Kidney (tissue), 14 donors: ENCODE results near the gene CPXM2. TPM values are rescaled to one million over a fixed set of nuclear protein-coding genes. Genes with fewer than 3 reads are reported as not detected.

Experiments
- DNase-seq, 5 donors: peaks; one replicate each; pipeline ENCODE4 v3.0.0-alpha.2; 2013 to 2020
- FAIRE-seq: peaks from 2 replicates; lab custom pipeline; 2012; peaks lifted over from hg19 to GRCh38; lab: Jason Lieb, UNC
- H3K27ac ChIP-seq, 2 donors: one replicate each; pipeline ENCODE4 v1.7.0; 2013; ENCODE audit warnings: low read depth in 2 of 2, low read length in 2 of 2, inconsistent platforms in 1 of 2
- H3K27me3 ChIP-seq: one replicate; pipeline ENCODE4 v1.7.1; 2013; ENCODE audit warnings: low read length, inconsistent platforms; ENCODE audit not compliant: control insufficient read depth, insufficient read depth
- H3K36me3 ChIP-seq, 3 donors: one replicate each; pipeline versions ENCODE4 v1.7.0 to v1.7.1; 2013; ENCODE audit warnings: low read length in 3 of 3, control low read depth in 1 of 3, inconsistent platforms in 1 of 3; ENCODE audit not compliant: insufficient read depth in 3 of 3, control insufficient read depth in 2 of 3
- H3K4me1 ChIP-seq, 3 donors: one replicate each; pipeline versions ENCODE4 v1.7.0 to v1.7.1; 2013; ENCODE audit warnings: low read length in 3 of 3, inconsistent platforms in 1 of 3, low read depth in 1 of 3; ENCODE audit not compliant: control insufficient read depth in 2 of 3, insufficient read depth in 2 of 3
- H3K4me3 ChIP-seq, 3 donors: one replicate each; pipeline versions ENCODE4 v1.7.0 to v1.8.1; 2013; ENCODE audit warnings: low read length in 3 of 3, control low read depth in 1 of 3, inconsistent platforms in 1 of 3
- H3K9ac ChIP-seq, 3 donors: one replicate each; pipeline versions ENCODE4 v1.7.0 to v1.7.1; 2013; ENCODE audit warnings: low read length in 3 of 3, control low read depth in 1 of 3, inconsistent platforms in 1 of 3
- H3K9me3 ChIP-seq, 3 donors: one replicate each; pipeline versions ENCODE4 v1.7.0 to v1.7.1; 2013; ENCODE audit warnings: low read length in 3 of 3, control low read depth in 1 of 3, inconsistent platforms in 1 of 3; ENCODE audit not compliant: control insufficient read depth in 2 of 3, insufficient read depth in 1 of 3
- intact Hi-C: fragments of 100-400 bp; cut with DNase I; formaldehyde crosslinking; loops from one replicate; pipeline ENCODE4 v1.11.1; 2022
- polyA plus RNA-seq: library from polyadenylated mRNA; stranded (reverse); fragments of 350-450 nt; fragmentation: Illumina TruSeq; extraction: RNeasy Lipid Tissue Mini Kit (QIAGEN cat#74804); gene quantifications from one replicate; pipeline ENCODE4 v1.2.3, GENCODE V29; 2014; ENCODE audit warnings: low read depth, low replicate concordance; ENCODE audit not compliant: insufficient read depth
- total RNA-seq: library from RNA; stranded (reverse); fragmentation: NEBNext Ultra II Directional; extraction: Animal tissue kit (Norgen Biotek cat#: 25700); gene quantifications from one replicate; pipeline ENCODE4 v1.2.1, GENCODE V29; 2021
- TF ChIP-seq, protein P1 (sequence below): IDR thresholded peaks from 3 replicates; pipeline ENCODE4 v1.5.1; 2012; ENCODE audit warnings: mild to moderate bottlenecking, moderate library complexity, borderline replicate concordance; ENCODE audit not compliant: insufficient read depth; ENCODE audit errors: extremely low read depth
- donor health status: control.
- donor health status: control.
- donor health status: control.
- donor health status: control.
- donor health status: control.
- donor health status: DM: yes; HTN: yes; CAD: no.
- donor health status: Normal renal cell carcinoma (clear cell type).

CPXM2 gene
- total and polyA plus RNA-seq, 2 donors from 2014 or later: 18.1 to 18.5 TPM

DNA sequence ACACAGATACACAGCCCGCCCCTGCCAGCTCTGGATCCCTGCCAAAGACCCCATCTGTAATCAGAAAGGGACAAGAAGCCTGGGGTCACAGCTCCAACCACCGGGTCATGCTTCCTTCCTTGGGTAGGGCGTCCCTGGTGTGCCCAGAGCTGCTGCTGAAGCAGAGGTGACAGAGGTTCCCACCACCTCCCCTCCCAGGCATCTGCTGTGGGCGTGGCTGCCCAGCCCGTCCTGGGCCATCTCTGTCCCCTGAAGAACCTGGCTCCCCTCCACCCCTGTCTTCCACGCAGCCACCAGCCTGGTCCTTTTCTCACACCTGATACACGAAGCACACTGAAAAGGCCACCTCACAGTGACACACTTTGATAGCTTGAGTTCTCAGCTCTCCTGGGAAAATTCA lies 38.2 kb upstream of the CPXM2 start:
- H3K27me3 ChIP-seq: no peaks in the 10 kb centered on the region

DNA sequence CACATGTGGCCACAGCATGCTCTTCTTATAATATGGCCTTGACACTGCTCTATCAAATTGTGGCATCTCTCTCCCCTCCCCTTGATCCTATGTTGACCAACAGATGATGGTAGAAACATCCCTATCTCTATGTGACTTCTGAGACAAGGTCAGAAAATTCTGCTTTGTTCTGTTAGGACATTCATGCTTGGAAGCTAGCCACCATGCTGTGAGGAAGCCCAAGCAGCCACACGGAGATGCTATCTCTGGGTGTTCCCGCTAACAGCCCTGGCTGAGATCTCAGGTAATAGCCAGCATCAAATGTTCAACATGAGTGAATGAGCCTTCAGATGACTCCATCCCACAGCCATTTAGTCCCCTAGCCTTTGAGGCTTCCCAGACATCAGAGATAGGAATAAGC lies 36.8 kb upstream of the CPXM2 start:
- Histone ChIP-seq H3K4me1 (no peaks in the 10 kb centered on the region), H3K27ac (no peak overlapping the region), H3K4me3 (no peak overlapping the region), H3K27me3 (no peaks in the 10 kb centered on the region), H3K9me3 (peaks cover 0 to 14% (median 0%) of the 10 kb centered on the region in 3 donors), H3K36me3 (no peaks in the 10 kb centered on the region), H3K9ac (no peak overlapping the region)
- intact Hi-C loops: no loop called here
- DNase-seq: no peak
- TF ChIP-seq, protein P1, sequence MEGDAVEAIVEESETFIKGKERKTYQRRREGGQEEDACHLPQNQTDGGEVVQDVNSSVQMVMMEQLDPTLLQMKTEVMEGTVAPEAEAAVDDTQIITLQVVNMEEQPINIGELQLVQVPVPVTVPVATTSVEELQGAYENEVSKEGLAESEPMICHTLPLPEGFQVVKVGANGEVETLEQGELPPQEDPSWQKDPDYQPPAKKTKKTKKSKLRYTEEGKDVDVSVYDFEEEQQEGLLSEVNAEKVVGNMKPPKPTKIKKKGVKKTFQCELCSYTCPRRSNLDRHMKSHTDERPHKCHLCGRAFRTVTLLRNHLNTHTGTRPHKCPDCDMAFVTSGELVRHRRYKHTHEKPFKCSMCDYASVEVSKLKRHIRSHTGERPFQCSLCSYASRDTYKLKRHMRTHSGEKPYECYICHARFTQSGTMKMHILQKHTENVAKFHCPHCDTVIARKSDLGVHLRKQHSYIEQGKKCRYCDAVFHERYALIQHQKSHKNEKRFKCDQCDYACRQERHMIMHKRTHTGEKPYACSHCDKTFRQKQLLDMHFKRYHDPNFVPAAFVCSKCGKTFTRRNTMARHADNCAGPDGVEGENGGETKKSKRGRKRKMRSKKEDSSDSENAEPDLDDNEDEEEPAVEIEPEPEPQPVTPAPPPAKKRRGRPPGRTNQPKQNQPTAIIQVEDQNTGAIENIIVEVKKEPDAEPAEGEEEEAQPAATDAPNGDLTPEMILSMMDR: no peak
- FAIRE-seq: no peak

More for the DNA sequence above, 38.2 kb upstream of the CPXM2 start:
- intact Hi-C loops: no loop called here
- no peaks in the 10 kb centered on the region for H3K36me3 ChIP-seq
- no peaks in the 10 kb centered on the region for H3K4me1 ChIP-seq
- H3K4me3 ChIP-seq: no peak overlapping the region
- H3K9me3 ChIP-seq: peaks cover 0 to 14% (median 0%) of the 10 kb centered on the region in 3 donors
- FAIRE-seq (no peak), DNase-seq (no peak)
- H3K9ac ChIP-seq: no peak overlapping the region
- TF ChIP-seq, protein P1: no peak
- no peak overlapping the region for H3K27ac ChIP-seq

DNA sequence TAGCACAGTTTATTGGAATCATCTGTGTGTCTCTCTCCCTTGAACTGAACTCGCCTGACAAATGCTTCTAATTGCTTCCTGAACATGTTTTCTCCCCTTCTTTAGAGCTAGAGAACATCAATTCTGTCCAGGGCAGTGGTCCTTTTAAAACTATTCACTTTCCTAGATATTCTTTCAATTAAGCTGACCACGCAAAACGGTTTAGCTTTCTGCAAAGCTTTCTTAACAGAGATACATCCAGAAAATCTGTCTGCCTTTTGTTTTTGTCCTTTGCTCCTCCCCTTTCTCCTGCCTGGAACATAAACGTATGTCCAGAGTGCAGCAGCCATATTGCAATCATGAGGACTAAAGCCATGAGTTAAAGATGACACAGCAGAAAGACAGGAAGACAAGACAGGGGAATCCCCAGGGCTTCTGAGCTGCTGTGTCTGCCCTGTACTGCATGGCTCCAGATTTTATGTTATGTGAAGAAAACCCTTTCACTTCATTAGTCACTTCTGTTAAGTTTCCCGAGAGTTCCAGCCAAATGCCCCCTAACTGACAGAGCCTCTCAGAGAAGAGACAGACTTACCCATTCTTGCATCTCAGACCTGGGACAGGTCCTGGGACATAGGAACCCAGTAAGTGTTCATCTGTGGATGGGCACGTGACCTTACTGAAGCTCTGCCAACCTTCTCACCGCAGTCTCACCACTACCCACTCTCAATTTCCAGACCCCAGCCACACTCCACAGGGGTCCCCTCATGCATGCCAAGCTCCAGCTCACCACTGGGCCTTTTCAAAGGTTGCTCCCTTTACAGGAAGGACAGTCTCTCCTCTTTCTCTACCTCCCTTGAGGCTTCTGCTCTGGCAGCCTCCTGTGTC lies 35.0 kb upstream of the CPXM2 start:
- Histone ChIP-seq H3K4me3 (no peak overlapping the region), H3K9ac (no peak overlapping the region), H3K27ac (no peak overlapping the region), H3K36me3 (no peaks in the 10 kb centered on the region), H3K4me1 (no peaks in the 10 kb centered on the region), H3K27me3 (no peaks in the 10 kb centered on the region), H3K9me3 (peaks cover 0 to 14% (median 0%) of the 10 kb centered on the region in 3 donors)
- intact Hi-C loops: no loop called here
- no peak for DNase-seq
- FAIRE-seq: no peak
- TF ChIP-seq, protein P1: no peak
